Panc1 (cell line): ENCODE results near the gene TGDS. TPM values are rescaled to one million over a fixed set of nuclear protein-coding genes. Genes with fewer than 3 reads are reported as not detected.

Source experiments
- ATAC-seq: fragments of 200-7000 bp; cut with Tn5 transposase; 2 replicates; pipeline ENCODE4 v1.9.1; 2020; ENCODE audit warnings: mild to moderate bottlenecking, moderate library complexity
- BruUV-seq: library from RNA; stranded (reverse); fragments of 400-500 nt; replicated peaks from 2 replicates; lab custom pipeline; 2021; lab: Mats Ljungman, UMichigan
- CTCF ChIA-PET: fragments of 300-600 bp; sonication (Branson Sonifier 250); formaldehyde crosslinking; loops from one replicate; lab custom pipeline; 2022; ENCODE audit warnings: antibody characterized with exemption; lab: Charles Lee
- POLR2A ChIA-PET: fragments of 300-600 bp; sonication (Branson Sonifier 250); formaldehyde crosslinking; loops from one replicate; lab custom pipeline; 2022; ENCODE audit warnings: antibody characterized with exemption; lab: Charles Lee
- DNase-seq: peaks from one replicate; pipeline ENCODE4 v3.0.0-alpha.2; 2010; ENCODE audit warnings: low read depth, low spot score
- H3K27ac ChIP-seq: 2 replicates; pipeline ENCODE4 v1.5.1; 2011; ENCODE audit warnings: mild to moderate bottlenecking, low read length, inconsistent platforms
- H3K27me3 ChIP-seq: fragments of 200-500 bp; sonication (Bioruptor generic); 2 replicates; pipeline ENCODE4 v1.6.0; 2014; ENCODE audit warnings: low read length, inconsistent platforms; ENCODE audit not compliant: control insufficient read depth, insufficient read depth
- H3K36me3 ChIP-seq: fragments of 200-500 bp; sonication (Bioruptor generic); 2 replicates; pipeline ENCODE4 v1.5.1; 2014; ENCODE audit warnings: inconsistent platforms, mild to moderate bottlenecking, low read length, moderate library complexity; ENCODE audit not compliant: control insufficient read depth, insufficient read depth
- H3K4me1 ChIP-seq: 2 replicates; pipeline ENCODE4 v1.5.1; 2011; ENCODE audit warnings: inconsistent platforms, mild to moderate bottlenecking, low read length, moderate library complexity; ENCODE audit not compliant: control insufficient read depth, insufficient read depth
- H3K4me3 ChIP-seq, 2 experiments: 2 replicates each; pipeline ENCODE4 v1.5.1; 2011 to 2012; ENCODE audit warnings: low read depth in 2 of 2, low read length in 2 of 2, mild to moderate bottlenecking in 2 of 2, inconsistent platforms in 1 of 2, moderate library complexity in 1 of 2
- H3K9me3 ChIP-seq: fragments of 200-500 bp; sonication (Bioruptor generic); 2 replicates; pipeline ENCODE4 v1.5.1; 2014; ENCODE audit warnings: low read depth, mild to moderate bottlenecking, inconsistent platforms, low read length, moderate library complexity; ENCODE audit not compliant: control insufficient read depth, insufficient read depth
- POLR2AphosphoS5 ChIP-seq: IDR thresholded peaks from 2 replicates; pipeline ENCODE4 v1.6.1; 2012; ENCODE audit warnings: mild to moderate bottlenecking, low read depth, low read length, moderate library complexity
- SIN3A ChIP-seq: IDR thresholded peaks from 2 replicates; pipeline ENCODE4 v1.6.1; 2012; ENCODE audit warnings: low read depth, mild to moderate bottlenecking, low read length, moderate library complexity, borderline replicate concordance; ENCODE audit not compliant: insufficient read depth
- TCF7L2 ChIP-seq: IDR thresholded peaks from 2 replicates; pipeline ENCODE4 v1.6.1; 2011; ENCODE audit warnings: mild to moderate bottlenecking, low read depth, low read length, inconsistent platforms
- in situ Hi-C: cut with HindIII; loops from 2 replicates; pipeline ENCODE4 v1.10.0; 2016; ENCODE audit warnings: low sequenced_read_pairs, low pct_unique_long_range_greater_than_20kb
- intact Hi-C: fragments of 100-400 bp; cut with micrococcal nuclease; formaldehyde crosslinking; loops from one replicate; pipeline ENCODE4 v1.10.0; 2022; ENCODE audit not compliant: unreplicated experiment
- total RNA-seq: library from RNA; stranded (reverse); gene quantifications from one replicate; pipeline ENCODE4 v1.2.1, GENCODE V29; 2021; ENCODE audit not compliant: unreplicated experiment
- TF ChIP-seq, protein P1 (sequence below), 2 experiments: IDR thresholded peaks; 2 replicates each; pipeline ENCODE4 v1.6.1; 2011 to 2012; ENCODE audit warnings: low read depth in 2 of 2, control low read depth in 1 of 2, low read length in 1 of 2, mild to moderate bottlenecking in 1 of 2, moderate library complexity in 1 of 2; ENCODE audit not compliant: insufficient read depth in 1 of 2
- TF ChIP-seq, protein P2 (sequence below): fragments of 450-650 bp; IDR thresholded peaks from 2 replicates; pipeline ENCODE4 v1.5.1; 2017; ENCODE audit warnings: mild to moderate bottlenecking

The TGDS gene
- total RNA-seq, 1 experiment from 2014 or later, result 7.9 TPM

GRCh38 chr13:94601446-94602431 is 5.8 kb upstream of the TGDS start, which contains the start of gene GPR180:
GPR180 (plus strand) TSS chr13:94601857; CDS start chr13:94601928, 71 bp downstream.
- ChIA-PET CTCF (no interaction called here), POLR2A (no interaction called here)
- Histone ChIP-seq H3K9me3 (no peaks in the 10 kb centered on the region), H3K36me3 (peaks cover 9% of the 10 kb centered on the region), H3K4me3 (peak within 1 kb of the TSS; percentile 72 to 90), H3K4me1 (peaks cover 9% of the 10 kb centered on the region; the same call in 1 of the 2 replicates), H3K27me3 (no peaks in the 10 kb centered on the region), H3K27ac (peak within 1 kb of the TSS; percentile 90)
- peak; percentile 100 for ATAC-seq
- no TSS peak for BruUV-seq
- intact Hi-C loops, result no loop called here
- peak; percentile 73 for DNase-seq
- in situ Hi-C loops, result no loop called here
- no peak for TF ChIP-seq TCF7L2
- TF ChIP-seq POLR2AphosphoS5, result peak; percentile 67
- TF ChIP-seq, protein P1, sequence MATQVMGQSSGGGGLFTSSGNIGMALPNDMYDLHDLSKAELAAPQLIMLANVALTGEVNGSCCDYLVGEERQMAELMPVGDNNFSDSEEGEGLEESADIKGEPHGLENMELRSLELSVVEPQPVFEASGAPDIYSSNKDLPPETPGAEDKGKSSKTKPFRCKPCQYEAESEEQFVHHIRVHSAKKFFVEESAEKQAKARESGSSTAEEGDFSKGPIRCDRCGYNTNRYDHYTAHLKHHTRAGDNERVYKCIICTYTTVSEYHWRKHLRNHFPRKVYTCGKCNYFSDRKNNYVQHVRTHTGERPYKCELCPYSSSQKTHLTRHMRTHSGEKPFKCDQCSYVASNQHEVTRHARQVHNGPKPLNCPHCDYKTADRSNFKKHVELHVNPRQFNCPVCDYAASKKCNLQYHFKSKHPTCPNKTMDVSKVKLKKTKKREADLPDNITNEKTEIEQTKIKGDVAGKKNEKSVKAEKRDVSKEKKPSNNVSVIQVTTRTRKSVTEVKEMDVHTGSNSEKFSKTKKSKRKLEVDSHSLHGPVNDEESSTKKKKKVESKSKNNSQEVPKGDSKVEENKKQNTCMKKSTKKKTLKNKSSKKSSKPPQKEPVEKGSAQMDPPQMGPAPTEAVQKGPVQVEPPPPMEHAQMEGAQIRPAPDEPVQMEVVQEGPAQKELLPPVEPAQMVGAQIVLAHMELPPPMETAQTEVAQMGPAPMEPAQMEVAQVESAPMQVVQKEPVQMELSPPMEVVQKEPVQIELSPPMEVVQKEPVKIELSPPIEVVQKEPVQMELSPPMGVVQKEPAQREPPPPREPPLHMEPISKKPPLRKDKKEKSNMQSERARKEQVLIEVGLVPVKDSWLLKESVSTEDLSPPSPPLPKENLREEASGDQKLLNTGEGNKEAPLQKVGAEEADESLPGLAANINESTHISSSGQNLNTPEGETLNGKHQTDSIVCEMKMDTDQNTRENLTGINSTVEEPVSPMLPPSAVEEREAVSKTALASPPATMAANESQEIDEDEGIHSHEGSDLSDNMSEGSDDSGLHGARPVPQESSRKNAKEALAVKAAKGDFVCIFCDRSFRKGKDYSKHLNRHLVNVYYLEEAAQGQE (IDR thresholded peaks at IDR 0.05; ENCODE audit: insufficient read depth in 1 of 2, low read depth in 2 of 2, low read length in 1 of 2), result 0 out of 4 replicates have a peak, but pooled peaks of 1 of the 2 experiments have one; percentile 9
- peak; percentile 60; the same call in 1 of the 2 replicates for TF ChIP-seq SIN3A
- TF ChIP-seq, protein P2, sequence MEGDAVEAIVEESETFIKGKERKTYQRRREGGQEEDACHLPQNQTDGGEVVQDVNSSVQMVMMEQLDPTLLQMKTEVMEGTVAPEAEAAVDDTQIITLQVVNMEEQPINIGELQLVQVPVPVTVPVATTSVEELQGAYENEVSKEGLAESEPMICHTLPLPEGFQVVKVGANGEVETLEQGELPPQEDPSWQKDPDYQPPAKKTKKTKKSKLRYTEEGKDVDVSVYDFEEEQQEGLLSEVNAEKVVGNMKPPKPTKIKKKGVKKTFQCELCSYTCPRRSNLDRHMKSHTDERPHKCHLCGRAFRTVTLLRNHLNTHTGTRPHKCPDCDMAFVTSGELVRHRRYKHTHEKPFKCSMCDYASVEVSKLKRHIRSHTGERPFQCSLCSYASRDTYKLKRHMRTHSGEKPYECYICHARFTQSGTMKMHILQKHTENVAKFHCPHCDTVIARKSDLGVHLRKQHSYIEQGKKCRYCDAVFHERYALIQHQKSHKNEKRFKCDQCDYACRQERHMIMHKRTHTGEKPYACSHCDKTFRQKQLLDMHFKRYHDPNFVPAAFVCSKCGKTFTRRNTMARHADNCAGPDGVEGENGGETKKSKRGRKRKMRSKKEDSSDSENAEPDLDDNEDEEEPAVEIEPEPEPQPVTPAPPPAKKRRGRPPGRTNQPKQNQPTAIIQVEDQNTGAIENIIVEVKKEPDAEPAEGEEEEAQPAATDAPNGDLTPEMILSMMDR, result no peak

- ChIA-PET POLR2A (no interaction called here), CTCF (interaction anchor here (0.6 kb wide), 1 partner anchor 672 kb away, joined by 6 read pairs; no protein-coding TSS in a partner anchor)
- no peaks in the 10 kb centered on the region for H3K9me3 ChIP-seq
- no peak overlapping the region for H3K4me3 ChIP-seq
- no TSS peak for BruUV-seq
- DNase-seq (no peak), ATAC-seq (no peak)
- no peaks in the 10 kb centered on the region; the same call in 1 of the 2 replicates for H3K36me3 ChIP-seq
- in situ Hi-C loops, result no loop called here
- no peaks in the 10 kb centered on the region for H3K27me3 ChIP-seq
- no peak overlapping the region for H3K27ac ChIP-seq
- intact Hi-C loops, result no loop called here
- TF ChIP-seq POLR2AphosphoS5, result no peak
- TF ChIP-seq, protein P1 (IDR thresholded peaks at IDR 0.05; ENCODE audit: insufficient read depth in 1 of 2, low read depth in 2 of 2, low read length in 1 of 2), result no peak
- TF ChIP-seq TCF7L2, result no peak
- TF ChIP-seq SIN3A, result no peak
- TF ChIP-seq, protein P2, result no peak
- peaks cover 11% of the 10 kb centered on the region for H3K4me1 ChIP-seq
Observed at GRCh38 chr13:94599877-94600276, 3.9 kb upstream of the TGDS start.
